Gastroesophageal sphincter (tissue), 3 donors: ENCODE data around the gene DNAH10.

ENCODE experiments used
- POLR2AphosphoS5 ChIP-seq: sonication (generic); formaldehyde crosslinking; IDR thresholded peaks from one replicate; pipeline ENCODE4 v1.6.1; 2017; ENCODE audit warnings: antibody characterized with exemption
- TF ChIP-seq, protein P1 (sequence below), 4 experiments: fragments of 200-600 bp in 2 of 4; fragments of 450-650 bp in 2 of 4; sonication (generic) in 1 of 4; IDR thresholded peaks; one replicate each; pipeline ENCODE4 v1.5.1; 2017 to 2019; ENCODE audit warnings: antibody characterized with exemption in 4 of 4, mild to moderate bottlenecking in 2 of 4, moderate library complexity in 2 of 4

DNA sequence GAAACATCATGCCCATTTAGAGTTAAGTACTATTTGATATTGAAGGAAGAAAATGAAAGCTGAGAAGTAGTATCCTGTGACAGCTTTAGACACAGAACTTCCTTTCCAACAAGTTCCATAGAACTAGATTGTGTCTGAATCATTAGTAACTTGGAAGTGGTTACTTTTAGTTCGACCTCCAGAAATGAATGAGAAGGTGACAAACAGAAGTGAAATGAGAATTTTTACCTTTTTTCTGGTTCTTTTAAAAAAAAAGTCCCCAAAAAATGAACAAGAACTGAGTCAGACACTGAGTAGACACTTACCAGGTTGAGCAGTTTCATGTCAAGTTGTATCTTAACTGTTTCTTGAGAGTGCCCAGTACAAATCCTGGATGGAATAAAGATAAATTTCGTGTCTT is 46.9 kb upstream of the DNAH10 start:
- TF ChIP-seq, protein P1, sequence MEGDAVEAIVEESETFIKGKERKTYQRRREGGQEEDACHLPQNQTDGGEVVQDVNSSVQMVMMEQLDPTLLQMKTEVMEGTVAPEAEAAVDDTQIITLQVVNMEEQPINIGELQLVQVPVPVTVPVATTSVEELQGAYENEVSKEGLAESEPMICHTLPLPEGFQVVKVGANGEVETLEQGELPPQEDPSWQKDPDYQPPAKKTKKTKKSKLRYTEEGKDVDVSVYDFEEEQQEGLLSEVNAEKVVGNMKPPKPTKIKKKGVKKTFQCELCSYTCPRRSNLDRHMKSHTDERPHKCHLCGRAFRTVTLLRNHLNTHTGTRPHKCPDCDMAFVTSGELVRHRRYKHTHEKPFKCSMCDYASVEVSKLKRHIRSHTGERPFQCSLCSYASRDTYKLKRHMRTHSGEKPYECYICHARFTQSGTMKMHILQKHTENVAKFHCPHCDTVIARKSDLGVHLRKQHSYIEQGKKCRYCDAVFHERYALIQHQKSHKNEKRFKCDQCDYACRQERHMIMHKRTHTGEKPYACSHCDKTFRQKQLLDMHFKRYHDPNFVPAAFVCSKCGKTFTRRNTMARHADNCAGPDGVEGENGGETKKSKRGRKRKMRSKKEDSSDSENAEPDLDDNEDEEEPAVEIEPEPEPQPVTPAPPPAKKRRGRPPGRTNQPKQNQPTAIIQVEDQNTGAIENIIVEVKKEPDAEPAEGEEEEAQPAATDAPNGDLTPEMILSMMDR (IDR thresholded peaks at IDR 0.05) = no peak
- TF ChIP-seq POLR2AphosphoS5 = no peak
